Placental epithelial cell (primary cell): ENCODE results near the gene DHX58. TPM values are rescaled to one million over a fixed set of nuclear protein-coding genes. Genes with fewer than 3 reads are reported as not detected.

ENCODE experiments used
- total RNA-seq: library from RNA; depleted of rRNA; stranded (reverse); fragments of >200 nt; gene quantifications from 2 replicates; pipeline ENCODE4 v1.2.3, GENCODE V29; 2012

DHX58 gene
- total RNA-seq = 2.4 and 5.5 TPM in 2 replicates

DNA sequence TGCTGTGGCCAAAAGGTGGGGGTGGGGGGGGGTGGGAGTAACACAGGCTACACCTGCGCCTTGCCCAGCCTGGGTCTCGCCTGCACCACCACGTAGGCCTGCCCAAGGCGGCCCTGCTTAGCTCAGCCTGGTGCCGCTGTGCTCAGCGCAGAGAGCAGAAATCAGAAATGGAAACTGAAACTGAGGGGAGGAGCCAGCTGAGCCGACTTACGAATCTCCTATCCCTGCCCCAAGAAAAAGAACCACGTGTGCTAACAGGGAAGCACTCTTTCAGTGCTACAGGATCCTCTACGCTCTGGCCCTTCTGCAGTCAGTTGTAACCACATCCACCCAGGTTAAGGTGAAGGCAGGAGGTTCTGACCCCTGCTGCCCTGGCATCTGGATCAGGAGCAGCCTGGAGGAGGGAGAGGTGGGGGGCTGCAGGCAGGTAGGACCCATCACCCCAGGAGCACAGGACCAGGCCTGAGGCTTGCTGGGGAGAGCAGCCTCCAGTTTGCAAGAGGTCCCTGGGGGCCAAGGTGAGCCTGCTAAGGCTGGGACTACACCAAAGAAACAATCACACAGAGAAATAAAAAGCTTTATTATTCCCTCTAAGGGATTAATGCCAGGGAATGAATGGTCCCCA is at the start of gene DHX58:
DHX58 (minus strand) TSS at position 163 of the 625 bp plus-strand sequence. CDS start 822 bp downstream, outside the sequence.

DNA sequence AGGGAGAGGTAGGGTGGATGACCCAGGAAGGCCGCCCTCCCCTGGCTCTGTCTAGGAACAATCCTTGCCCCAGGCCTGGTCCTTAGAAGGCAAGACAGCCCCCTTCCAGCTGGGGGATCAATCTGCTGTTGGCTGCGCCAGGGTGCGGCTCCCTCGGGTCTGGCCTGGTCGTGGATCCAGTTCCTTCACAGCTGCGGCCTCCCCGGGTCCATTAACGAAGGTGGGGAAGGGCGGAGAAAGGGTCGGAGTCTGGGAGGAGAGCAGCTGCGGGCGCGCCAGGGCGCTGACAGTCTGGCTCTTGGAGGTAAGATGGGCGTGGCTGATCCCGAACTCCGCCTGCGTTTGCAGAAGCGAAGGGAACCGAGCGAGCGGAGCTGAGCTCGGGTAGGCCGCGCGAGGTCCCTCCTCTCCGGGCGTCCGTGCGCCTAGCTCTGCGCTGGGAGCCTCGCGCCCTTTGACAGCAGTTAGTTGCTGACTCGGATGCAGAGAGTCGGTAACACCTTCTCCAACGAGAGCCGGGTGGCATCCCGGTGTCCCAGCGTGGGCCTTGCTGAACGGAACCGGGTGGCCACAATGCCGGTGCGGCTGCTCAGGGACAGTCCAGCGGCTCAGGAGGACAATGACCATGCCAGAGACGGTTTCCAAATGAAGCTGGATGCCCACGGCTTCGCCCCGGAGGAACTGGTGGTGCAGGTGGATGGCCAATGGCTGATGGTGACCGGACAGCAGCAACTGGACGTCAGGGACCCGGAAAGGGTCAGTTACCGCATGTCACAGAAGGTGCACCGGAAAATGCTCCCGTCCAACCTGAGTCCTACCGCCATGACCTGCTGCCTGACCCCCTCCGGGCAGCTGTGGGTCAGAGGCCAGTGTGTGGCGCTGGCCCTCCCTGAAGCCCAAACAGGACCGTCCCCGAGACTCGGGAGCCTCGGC is 10.1 kb upstream of the DHX58 start, which contains the start of gene HSPB9:
HSPB9 (plus strand) TSS at position 434 of the 933 bp plus-strand sequence; CDS start at position 481, 47 bp downstream.

DNA sequence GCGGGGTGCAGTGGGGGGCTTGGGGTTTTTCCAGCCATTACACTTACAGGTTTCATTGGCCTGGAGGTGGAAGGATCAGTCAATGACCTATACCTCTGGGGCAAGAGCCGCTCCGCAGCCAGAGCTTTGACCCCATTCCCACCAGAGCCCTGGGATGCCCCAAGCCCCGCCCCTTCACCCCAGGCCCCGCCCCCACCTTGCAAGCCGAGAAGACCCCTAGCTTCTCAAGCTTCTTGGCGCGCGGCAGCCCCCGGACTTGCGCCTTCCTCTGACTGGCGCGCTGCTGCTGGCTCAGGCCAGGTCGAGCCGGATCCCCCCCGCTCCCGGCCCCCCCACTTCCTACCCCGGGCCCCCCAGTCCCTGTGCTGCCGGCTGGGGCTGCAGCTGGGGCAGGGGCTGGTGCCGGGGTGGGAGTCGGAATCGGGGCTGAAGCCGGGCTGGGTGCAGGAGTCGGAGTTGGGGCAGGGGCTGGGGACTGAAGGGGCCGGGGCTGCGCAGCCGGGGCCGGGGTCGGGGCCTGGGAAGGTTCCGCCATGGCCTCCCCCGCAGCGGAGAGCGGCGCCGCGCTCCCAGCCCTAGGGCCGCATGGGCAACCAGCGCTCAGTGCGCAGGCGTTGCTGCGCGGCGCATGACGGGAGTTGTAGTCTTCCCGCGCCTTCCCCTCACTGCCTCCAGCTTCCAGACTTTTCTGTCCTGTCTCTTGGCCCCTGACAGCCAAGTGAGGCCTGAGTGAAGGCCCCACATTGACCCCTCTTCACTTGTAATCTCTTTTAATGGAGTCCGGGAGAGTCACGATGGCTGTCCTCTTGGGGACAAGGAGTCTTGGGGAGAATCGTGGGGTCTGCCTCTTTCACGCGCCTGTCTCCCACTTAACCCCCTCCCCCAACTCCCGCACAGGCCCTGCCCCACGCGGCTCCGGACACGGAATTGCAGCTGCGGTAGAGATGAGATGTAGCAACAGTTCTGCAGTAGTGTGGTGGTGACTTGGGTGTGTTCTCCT is 8.6 kb upstream of the DHX58 start, which contains the start of gene KAT2A:
KAT2A (minus strand) TSS at position 598 of the 1,000 bp plus-strand sequence; CDS start at position 535, 63 bp downstream.

DNA sequence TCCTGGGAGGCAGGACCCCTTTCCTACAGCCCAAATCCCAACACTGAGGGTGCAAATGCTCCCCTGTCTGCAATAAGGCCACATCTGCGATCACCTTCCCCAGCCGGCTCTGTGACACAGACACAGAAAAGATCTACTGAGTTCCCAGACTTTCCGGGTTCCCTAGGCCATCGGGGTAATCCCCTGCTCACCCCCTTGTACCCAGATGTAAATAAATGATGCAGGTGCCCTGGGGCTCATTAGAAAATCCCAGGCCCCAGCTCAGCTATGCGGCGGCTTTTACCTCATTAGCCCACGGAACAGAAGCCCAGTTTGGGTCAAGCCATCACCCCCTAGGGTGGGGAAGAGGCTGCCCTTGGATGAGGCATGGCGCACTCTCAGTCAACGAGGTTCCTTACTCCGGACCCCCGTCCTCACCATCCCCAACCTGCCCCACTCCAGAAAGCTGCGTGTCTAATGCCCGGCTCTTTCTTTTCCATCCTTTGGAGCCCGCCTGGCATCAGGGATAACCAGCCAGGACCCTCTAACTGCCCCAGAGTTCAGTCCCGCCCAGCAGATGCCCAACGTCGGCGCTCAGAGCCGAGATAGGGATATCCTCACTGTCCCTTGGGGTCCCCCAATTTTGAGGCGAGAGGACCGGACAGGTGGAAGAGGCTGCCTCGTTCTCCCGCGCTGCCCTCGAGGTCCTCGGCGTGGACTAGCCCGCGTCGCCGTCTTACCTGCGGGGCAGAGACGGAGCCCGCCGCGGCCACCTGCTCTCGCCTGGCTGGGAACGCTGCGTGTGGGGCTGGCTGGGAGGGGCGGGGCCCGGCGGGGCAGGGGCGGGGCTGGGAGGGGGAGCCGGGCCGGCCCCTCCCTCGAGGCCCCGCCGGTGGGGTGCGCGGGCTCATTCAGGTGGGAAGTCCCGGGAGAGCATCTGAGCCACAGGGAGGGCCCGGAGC is 14.6 kb downstream of the DHX58 start, which contains the start of gene ZNF385C:
ZNF385C (minus strand) TSS at position 783 of the 941 bp plus-strand sequence. CDS start 35,417 bp downstream, outside the sequence.

Other genes with a start within 250 kb of the DHX58 start
- gene KLHL11, start 247.3 kb downstream of the DHX58 start, total RNA-seq = 29.1 and 38.1 TPM in 2 replicates
- gene ACLY, start 193.8 kb downstream of the DHX58 start, total RNA-seq = 67.5 and 160 TPM in 2 replicates
- 1.2 and 1.6 TPM in 2 replicates for gene ODAD4, start 182.1 kb downstream of the DHX58 start, total RNA-seq
- gene CNP, start 145.9 kb downstream of the DHX58 start, total RNA-seq = 44.4 and 48.3 TPM in 2 replicates
- 39.7 and 61.2 TPM in 2 replicates for gene DNAJC7, start 95.3 kb downstream of the DHX58 start, total RNA-seq
- 30.6 and 56.2 TPM in 2 replicates for gene NKIRAS2, start 92.6 kb downstream of the DHX58 start, total RNA-seq
- 0.87 and 2.7 TPM in 2 replicates for gene C17orf113, start 62.1 kb downstream of the DHX58 start, total RNA-seq
- gene ZNF385C, start 14.2 kb downstream of the DHX58 start, total RNA-seq = under 0.01 TPM in 1 of 2 replicates, not detected in the other
- 9.8 TPM in 2 replicates for gene KAT2A, start 8.7 kb upstream of the DHX58 start, total RNA-seq
- gene HSPB9, start 10.1 kb upstream of the DHX58 start, total RNA-seq = not detected in 2 replicates
- 49.9 and 94.5 TPM in 2 replicates for gene RAB5C, start 42.3 kb upstream of the DHX58 start, total RNA-seq
- under 0.01 TPM in 1 of 2 replicates, not detected in the other for gene KCNH4, start 68.4 kb upstream of the DHX58 start, total RNA-seq
- gene HCRT, start 72.7 kb upstream of the DHX58 start, total RNA-seq = not detected in 2 replicates
- 9.7 and 11.0 TPM in 2 replicates for gene GHDC, start 81.8 kb upstream of the DHX58 start, total RNA-seq
- 9.4 and 10.6 TPM in 2 replicates for gene STAT5B, start 163.7 kb upstream of the DHX58 start, total RNA-seq
- gene STAT5A, start 175.8 kb upstream of the DHX58 start, total RNA-seq = 4.3 and 13.3 TPM in 2 replicates